Activated CD4-positive, alpha-beta T cell treated with anti-CD3 and anti-CD28 coated beads, Interleukin-2, amount 10 ng/mL, durations not matched to agents 24 days and 14 days (primary cell): Measurements from ENCODE around the gene UNCX. TPM values are rescaled to one million over a fixed set of nuclear protein-coding genes. Genes with fewer than 3 reads are reported as not detected.
"Not testable (repeated sequence)": the region's sequence is repeated elsewhere in the genome, so short reads cannot be mapped to it uniquely, and the experiment has no call there.

ENCODE experiments used
- DNase-seq: peaks from one replicate; pipeline ENCODE4 v3.0.0; 2022
- H3K27ac Mint-ChIP-seq: one replicate; pipeline ENCODE4 v1.8.0; 2022; ENCODE audit warnings: mild to moderate bottlenecking, mixed read lengths
- H3K27me3 Mint-ChIP-seq: one replicate; pipeline ENCODE4 v1.8.0; 2022; ENCODE audit warnings: mixed read lengths
- H3K36me3 Mint-ChIP-seq: one replicate; pipeline ENCODE4 v1.8.0; 2022; ENCODE audit warnings: low read depth, mild to moderate bottlenecking, mixed read lengths
- H3K4me1 Mint-ChIP-seq: one replicate; pipeline ENCODE4 v1.8.0; 2021; ENCODE audit warnings: mixed read lengths
- H3K4me3 Mint-ChIP-seq: one replicate; pipeline ENCODE4 v1.8.0; 2022; ENCODE audit warnings: mild to moderate bottlenecking, moderate library complexity, mixed read lengths
- H3K9me3 Mint-ChIP-seq: one replicate; pipeline ENCODE4 v1.8.0; 2021; ENCODE audit warnings: mixed read lengths
- intact Hi-C: fragments of 100-400 bp; cut with micrococcal nuclease; formaldehyde crosslinking; loops from one replicate; pipeline ENCODE4 v1.15.1; 2023
- total RNA-seq: library from RNA; stranded (reverse); gene quantifications from 2 replicates; pipeline ENCODE4 v1.2.3, GENCODE V29; 2022

UNCX gene
- total RNA-seq, 1 donor from 2014 or later = not detected

- no peaks in the 10 kb centered on the region for H3K36me3 Mint-ChIP-seq
- H3K4me1 Mint-ChIP-seq = no peaks in the 10 kb centered on the region
- no peaks in the 10 kb centered on the region for H3K9me3 Mint-ChIP-seq
- peaks cover 10% of the 10 kb centered on the region for H3K27me3 Mint-ChIP-seq
- no peak overlapping the region for H3K4me3 Mint-ChIP-seq
- intact Hi-C loops = no loop called here
- DNase-seq = no peak
- H3K27ac Mint-ChIP-seq = no peak overlapping the region
Measured at GRCh38 chr7:1268076-1268815, 35.6 kb downstream of the UNCX start.

- peaks cover 10% of the 10 kb centered on the region for H3K27me3 Mint-ChIP-seq
- no peaks in the 10 kb centered on the region for H3K9me3 Mint-ChIP-seq
- no peaks in the 10 kb centered on the region for H3K36me3 Mint-ChIP-seq
Measured at GRCh38 chr7:1268866-1269265, 36.2 kb downstream of the UNCX start.

GRCh38 chr7:1269336-1269890 lies 36.7 kb downstream of the UNCX start:
- H3K36me3 Mint-ChIP-seq = no peaks in the 10 kb centered on the region
- no peak overlapping the region for H3K4me3 Mint-ChIP-seq
- H3K9me3 Mint-ChIP-seq = no peaks in the 10 kb centered on the region
- no peak overlapping the region for H3K27ac Mint-ChIP-seq
- peaks cover 10% of the 10 kb centered on the region for H3K27me3 Mint-ChIP-seq
- no peaks in the 10 kb centered on the region for H3K4me1 Mint-ChIP-seq
- no peak for DNase-seq
- intact Hi-C loops = no loop called here

More at GRCh38 chr7:1268866-1269265, 36.2 kb downstream of the UNCX start:
- Mint-ChIP-seq H3K4me3 (no peak overlapping the region), H3K4me1 (no peaks in the 10 kb centered on the region), H3K27ac (no peak overlapping the region)
- intact Hi-C loops = no loop called here
- no peak for DNase-seq

- intact Hi-C loops = no loop called here
- H3K4me3 Mint-ChIP-seq = no peak overlapping the region
- H3K36me3 Mint-ChIP-seq = no peaks in the 10 kb centered on the region
- H3K27ac Mint-ChIP-seq = no peak overlapping the region
- no peaks in the 10 kb centered on the region for H3K4me1 Mint-ChIP-seq
- H3K27me3 Mint-ChIP-seq = peaks cover 10% of the 10 kb centered on the region
- no peaks in the 10 kb centered on the region for H3K9me3 Mint-ChIP-seq
- no peak for DNase-seq
Measured at GRCh38 chr7:1270181-1270580, 37.5 kb downstream of the UNCX start.

GRCh38 chr7:1271046-1271445 lies 38.4 kb downstream of the UNCX start:
- Mint-ChIP-seq H3K9me3 (no peaks in the 10 kb centered on the region), H3K27ac (no peak overlapping the region)

GRCh38 chr7:1271656-1272055 lies 39.0 kb downstream of the UNCX start:
- Mint-ChIP-seq H3K9me3 (no peaks in the 10 kb centered on the region), H3K36me3 (no peaks in the 10 kb centered on the region), H3K27ac (no peak overlapping the region), H3K4me3 (no peak overlapping the region), H3K27me3 (no peaks in the 10 kb centered on the region), H3K4me1 (no peaks in the 10 kb centered on the region)
- intact Hi-C loops = no loop called here
- DNase-seq = no peak

More at GRCh38 chr7:1271046-1271445, 38.4 kb downstream of the UNCX start:
- Mint-ChIP-seq H3K4me1 (no peaks in the 10 kb centered on the region), H3K4me3 (no peak overlapping the region), H3K36me3 (no peaks in the 10 kb centered on the region), H3K27me3 (peaks cover 4% of the 10 kb centered on the region)
- intact Hi-C loops = no loop called here
- DNase-seq = no peak

- H3K4me1 Mint-ChIP-seq, H3K27ac Mint-ChIP-seq, H3K4me3 Mint-ChIP-seq, DNase-seq, H3K36me3 Mint-ChIP-seq, H3K27me3 Mint-ChIP-seq, intact Hi-C loops, H3K9me3 Mint-ChIP-seq: not testable (repeated sequence)
Measured at GRCh38 chr7:1272136-1272535, 39.5 kb downstream of the UNCX start.

- Mint-ChIP-seq H3K36me3 (no peaks in the 10 kb centered on the region), H3K4me1 (no peaks in the 10 kb centered on the region), H3K27ac (no peak overlapping the region), H3K27me3 (no peaks in the 10 kb centered on the region), H3K9me3 (no peaks in the 10 kb centered on the region), H3K4me3 (no peak overlapping the region)
- DNase-seq = no peak
- intact Hi-C loops = no loop called here
Measured at GRCh38 chr7:1274121-1274875, 41.6 kb downstream of the UNCX start.

- H3K4me1 Mint-ChIP-seq = no peaks in the 10 kb centered on the region
- no peaks in the 10 kb centered on the region for H3K27me3 Mint-ChIP-seq
- no peak overlapping the region for H3K4me3 Mint-ChIP-seq
- H3K27ac Mint-ChIP-seq = no peak overlapping the region
- DNase-seq = no peak
- no peaks in the 10 kb centered on the region for H3K36me3 Mint-ChIP-seq
- H3K9me3 Mint-ChIP-seq = no peaks in the 10 kb centered on the region
- intact Hi-C loops = no loop called here
Measured at GRCh38 chr7:1274876-1275375, 42.3 kb downstream of the UNCX start.

GRCh38 chr7:1275451-1276381 lies 43.0 kb downstream of the UNCX start:
- no peak for DNase-seq
- Mint-ChIP-seq H3K36me3 (no peaks in the 10 kb centered on the region), H3K9me3 (no peaks in the 10 kb centered on the region), H3K27me3 (no peaks in the 10 kb centered on the region), H3K4me1 (no peaks in the 10 kb centered on the region), H3K27ac (no peak overlapping the region), H3K4me3 (no peak overlapping the region)
- intact Hi-C loops = no loop called here

GRCh38 chr7:1276626-1277175 lies 44.0 kb downstream of the UNCX start:
- intact Hi-C loops = no loop called here
- H3K9me3 Mint-ChIP-seq = no peaks in the 10 kb centered on the region

GRCh38 chr7:1278543-1278942 lies 45.9 kb downstream of the UNCX start:
- intact Hi-C loops = no loop called here
- Mint-ChIP-seq H3K27ac (no peak overlapping the region), H3K9me3 (no peaks in the 10 kb centered on the region), H3K36me3 (no peaks in the 10 kb centered on the region), H3K27me3 (no peaks in the 10 kb centered on the region), H3K4me3 (no peak overlapping the region), H3K4me1 (no peaks in the 10 kb centered on the region)
- no peak for DNase-seq

More at GRCh38 chr7:1276626-1277175, 44.0 kb downstream of the UNCX start:
- no peak overlapping the region for H3K4me3 Mint-ChIP-seq
- H3K4me1 Mint-ChIP-seq = no peaks in the 10 kb centered on the region
- H3K27me3 Mint-ChIP-seq = no peaks in the 10 kb centered on the region
- H3K36me3 Mint-ChIP-seq = no peaks in the 10 kb centered on the region
- H3K27ac Mint-ChIP-seq = no peak overlapping the region
- DNase-seq = no peak

- no peaks in the 10 kb centered on the region for H3K36me3 Mint-ChIP-seq
- intact Hi-C loops = no loop called here
- H3K27ac Mint-ChIP-seq = no peak overlapping the region
- DNase-seq = no peak
- no peaks in the 10 kb centered on the region for H3K9me3 Mint-ChIP-seq
- no peak overlapping the region for H3K4me3 Mint-ChIP-seq
- H3K4me1 Mint-ChIP-seq = no peaks in the 10 kb centered on the region
- H3K27me3 Mint-ChIP-seq = no peaks in the 10 kb centered on the region
Measured at GRCh38 chr7:1279041-1279440, 46.4 kb downstream of the UNCX start.
